Upper lobe of right lung (tissue), 1 donor: Measurements from ENCODE around the gene INTS1. TPM values are rescaled to one million over a fixed set of nuclear protein-coding genes. Genes with fewer than 3 reads are reported as not detected.
A peak's percentile ranks its signal among the peaks of the same experiment; 100 is the strongest.

ENCODE experiments used
- ATAC-seq: fragments of 200-7000 bp; cut with Tn5 transposase; one replicate; pipeline ENCODE4 v1.9.1; 2020; ENCODE audit warnings: mild to moderate bottlenecking, moderate library complexity
- DNase-seq: peaks from one replicate; pipeline ENCODE4 v3.0.0-alpha.2; 2020
- H3K27ac ChIP-seq: fragments of 200-600 bp; one replicate; pipeline ENCODE4 v1.8.0; 2022
- H3K27me3 ChIP-seq: fragments of 200-600 bp; one replicate; pipeline ENCODE4 v1.8.0; 2022; ENCODE audit warnings: mild to moderate bottlenecking
- H3K36me3 ChIP-seq: fragments of 200-600 bp; one replicate; pipeline ENCODE4 v1.8.0; 2022
- H3K4me1 ChIP-seq: fragments of 200-600 bp; one replicate; pipeline ENCODE4 v1.8.0; 2022
- H3K4me3 ChIP-seq: fragments of 200-600 bp; one replicate; pipeline ENCODE4 v1.8.0; 2022; ENCODE audit warnings: mild to moderate bottlenecking
- H3K9me3 ChIP-seq: fragments of 200-600 bp; one replicate; pipeline ENCODE4 v1.8.0; 2022
- intact Hi-C: fragments of 100-400 bp; cut with DNase I; formaldehyde crosslinking; loops from one replicate; pipeline ENCODE4 v1.11.0; 2022
- total RNA-seq: library from RNA; stranded (reverse); fragmentation: NEBNext Ultra II Directional; extraction: Animal tissue kit (Norgen Biotek cat#: 25700); gene quantifications from one replicate; pipeline ENCODE4 v1.2.1, GENCODE V29; 2021
- TF ChIP-seq, protein P1 (sequence below): fragments of 200-600 bp; IDR thresholded peaks from one replicate; pipeline ENCODE4 v1.8.0; 2022; ENCODE audit warnings: antibody characterized with exemption
- donor health status: DM: no; HTN: yes; CAD: no; lungs with severe emphysema.

The INTS1 gene
- total RNA-seq, 1 donor from 2014 or later = 49.2 TPM

DNA sequence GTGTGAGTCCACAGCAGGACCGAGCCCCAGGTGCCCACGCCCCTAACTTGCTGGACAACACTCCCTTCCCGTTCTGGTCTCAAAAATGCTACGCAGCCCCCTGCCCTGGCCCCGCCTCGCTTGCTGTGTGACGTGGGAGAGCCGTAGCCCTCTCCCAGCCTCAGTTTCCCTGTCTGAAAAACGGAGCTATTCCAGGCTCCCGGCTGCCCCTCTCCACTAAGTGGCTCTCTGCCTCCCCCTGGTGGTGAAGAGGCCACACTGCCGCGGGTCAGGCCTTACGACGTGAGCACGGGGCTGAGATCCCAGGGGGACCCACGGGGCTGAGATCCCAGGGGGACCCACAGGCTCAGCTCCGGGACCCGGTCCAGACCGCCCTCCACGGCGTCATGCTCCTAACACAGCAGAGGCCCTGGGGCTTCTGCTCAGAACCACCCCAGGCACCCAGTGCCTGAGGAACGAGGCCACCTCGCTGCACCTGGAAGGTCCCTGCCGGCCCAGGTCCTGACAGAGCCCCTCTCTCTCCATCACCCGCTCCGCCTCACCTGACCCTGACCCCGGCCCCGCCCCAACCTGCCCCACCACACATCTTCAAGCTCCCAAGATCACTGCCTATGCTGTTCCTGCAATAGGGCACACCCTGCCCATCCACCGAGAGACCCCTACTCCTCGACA is 71.6 kb downstream of the INTS1 start:
- peaks cover 10% of the 10 kb centered on the region for H3K36me3 ChIP-seq
- no peak overlapping the region for H3K4me3 ChIP-seq
- H3K27me3 ChIP-seq = peaks cover 8% of the 10 kb centered on the region
- intact Hi-C loops = no loop called here
- TF ChIP-seq, protein P1, sequence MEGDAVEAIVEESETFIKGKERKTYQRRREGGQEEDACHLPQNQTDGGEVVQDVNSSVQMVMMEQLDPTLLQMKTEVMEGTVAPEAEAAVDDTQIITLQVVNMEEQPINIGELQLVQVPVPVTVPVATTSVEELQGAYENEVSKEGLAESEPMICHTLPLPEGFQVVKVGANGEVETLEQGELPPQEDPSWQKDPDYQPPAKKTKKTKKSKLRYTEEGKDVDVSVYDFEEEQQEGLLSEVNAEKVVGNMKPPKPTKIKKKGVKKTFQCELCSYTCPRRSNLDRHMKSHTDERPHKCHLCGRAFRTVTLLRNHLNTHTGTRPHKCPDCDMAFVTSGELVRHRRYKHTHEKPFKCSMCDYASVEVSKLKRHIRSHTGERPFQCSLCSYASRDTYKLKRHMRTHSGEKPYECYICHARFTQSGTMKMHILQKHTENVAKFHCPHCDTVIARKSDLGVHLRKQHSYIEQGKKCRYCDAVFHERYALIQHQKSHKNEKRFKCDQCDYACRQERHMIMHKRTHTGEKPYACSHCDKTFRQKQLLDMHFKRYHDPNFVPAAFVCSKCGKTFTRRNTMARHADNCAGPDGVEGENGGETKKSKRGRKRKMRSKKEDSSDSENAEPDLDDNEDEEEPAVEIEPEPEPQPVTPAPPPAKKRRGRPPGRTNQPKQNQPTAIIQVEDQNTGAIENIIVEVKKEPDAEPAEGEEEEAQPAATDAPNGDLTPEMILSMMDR = peak; percentile 100
- DNase-seq (peak; percentile 86), ATAC-seq (peak; percentile 80)
- no peak overlapping the region for H3K27ac ChIP-seq
- H3K4me1 ChIP-seq = peaks cover 4% of the 10 kb centered on the region
- H3K9me3 ChIP-seq = no peaks in the 10 kb centered on the region

DNA sequence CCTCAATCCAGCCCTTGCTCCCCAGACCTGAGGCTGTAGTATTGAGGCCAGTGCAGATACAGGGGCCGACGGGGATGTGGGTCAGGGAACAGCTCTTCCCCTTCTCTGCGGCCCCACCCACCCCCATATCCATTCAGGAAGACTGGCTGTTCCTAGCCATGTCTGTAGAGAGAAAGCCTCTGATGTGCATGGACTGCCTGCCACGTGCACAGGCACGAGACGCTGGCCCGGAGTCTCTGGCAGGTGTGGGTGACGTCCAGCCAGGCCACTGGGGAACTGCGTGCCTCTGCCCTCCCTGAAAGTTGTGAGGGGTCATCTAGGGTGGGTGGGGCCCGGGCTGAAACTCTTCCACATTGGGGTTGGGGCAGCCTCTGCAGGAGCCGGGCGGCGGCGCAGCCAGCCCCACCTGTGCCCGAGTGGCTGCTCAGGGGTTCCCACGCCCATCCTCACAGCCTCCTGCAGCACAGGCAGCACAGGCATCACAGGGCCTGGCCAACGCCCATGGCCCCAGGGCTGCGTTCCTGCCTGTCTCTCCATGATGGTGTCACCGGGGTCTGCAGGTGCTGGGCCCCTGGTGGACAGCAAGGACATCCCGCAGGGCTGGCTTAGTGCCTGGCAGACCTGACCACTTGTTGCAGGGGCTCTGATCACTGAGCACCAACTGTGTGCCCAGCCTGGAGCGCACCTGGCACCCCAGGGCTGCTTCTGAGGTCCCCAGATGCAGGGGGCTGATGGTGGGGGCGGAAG is 72.4 kb downstream of the INTS1 start:
- no peak overlapping the region for H3K4me3 ChIP-seq
- H3K9me3 ChIP-seq = no peaks in the 10 kb centered on the region
- peaks cover 3% of the 10 kb centered on the region for H3K36me3 ChIP-seq
- peaks cover 4% of the 10 kb centered on the region for H3K4me1 ChIP-seq
- TF ChIP-seq, protein P1 = no peak
- intact Hi-C loops = no loop called here
- no peak for DNase-seq
- peaks cover 8% of the 10 kb centered on the region for H3K27me3 ChIP-seq
- peak; percentile 2 for ATAC-seq
- no peak overlapping the region for H3K27ac ChIP-seq

DNA sequence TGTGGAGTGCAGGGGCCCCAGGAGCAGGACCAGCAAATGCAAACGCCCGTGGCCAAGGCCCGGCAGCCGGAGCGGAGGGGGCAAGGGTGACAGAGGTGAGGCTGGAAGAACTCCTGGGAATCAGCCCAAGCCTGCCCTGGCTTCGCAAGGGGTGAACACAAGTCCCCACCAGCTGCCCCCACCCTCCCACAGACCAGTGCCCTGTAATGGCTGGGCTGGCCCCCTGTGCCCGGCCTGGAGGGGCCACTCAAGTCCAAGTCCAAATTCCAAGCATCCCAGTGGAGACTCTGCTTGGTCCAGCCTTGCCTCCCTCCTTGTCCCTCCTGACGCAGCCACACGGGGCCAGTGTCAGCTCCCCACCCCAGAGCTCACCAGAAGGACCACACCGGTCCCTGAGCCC is 73.0 kb downstream of the INTS1 start:
- Histone ChIP-seq H3K27ac (no peak overlapping the region), H3K4me1 (peaks cover 4% of the 10 kb centered on the region), H3K27me3 (peaks cover 8% of the 10 kb centered on the region), H3K36me3 (no peaks in the 10 kb centered on the region), H3K4me3 (no peak overlapping the region), H3K9me3 (no peaks in the 10 kb centered on the region)
- DNase-seq (no peak), ATAC-seq (no peak)
- TF ChIP-seq, protein P1 = no peak
- intact Hi-C loops = no loop called here

DNA sequence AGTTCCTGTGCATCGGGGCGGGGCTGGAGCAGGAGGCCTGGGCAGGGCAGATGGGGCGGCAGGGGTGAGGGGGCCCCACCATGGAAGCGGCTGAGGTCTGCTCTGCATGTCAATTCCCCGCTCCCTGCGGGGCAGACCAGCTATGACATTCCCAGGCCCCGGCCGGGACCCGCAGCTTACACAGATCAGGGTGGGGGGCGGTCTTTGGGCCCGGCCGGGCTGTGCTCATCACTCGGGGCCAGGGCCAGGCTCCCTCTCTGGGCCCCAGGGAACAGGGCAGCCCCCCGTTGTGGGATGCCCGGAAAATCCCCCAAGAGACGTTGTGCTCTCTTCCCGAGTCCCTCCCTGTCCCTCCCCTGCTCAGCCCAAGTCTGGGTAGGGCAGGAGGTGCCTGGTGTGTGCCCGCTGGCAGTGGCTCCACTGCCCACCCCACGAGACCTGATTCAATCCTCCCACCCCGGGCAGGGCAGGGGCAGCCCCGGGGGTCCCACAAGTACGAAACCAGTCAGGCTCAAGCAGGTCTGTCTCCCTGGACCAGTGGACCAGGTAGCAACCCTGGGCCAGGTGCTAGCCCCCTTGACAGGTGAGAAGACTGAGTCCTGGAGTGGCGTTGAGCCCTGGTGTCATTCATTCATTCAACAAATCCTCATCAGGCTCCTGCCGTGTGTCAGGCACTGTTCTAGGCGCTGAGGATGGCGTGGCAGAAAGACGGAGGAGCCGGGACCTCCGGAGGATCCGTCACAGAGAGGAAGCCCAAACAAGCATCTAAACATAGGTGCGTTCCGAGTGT is 73.9 kb downstream of the INTS1 start:
- DNase-seq = no peak

DNA sequence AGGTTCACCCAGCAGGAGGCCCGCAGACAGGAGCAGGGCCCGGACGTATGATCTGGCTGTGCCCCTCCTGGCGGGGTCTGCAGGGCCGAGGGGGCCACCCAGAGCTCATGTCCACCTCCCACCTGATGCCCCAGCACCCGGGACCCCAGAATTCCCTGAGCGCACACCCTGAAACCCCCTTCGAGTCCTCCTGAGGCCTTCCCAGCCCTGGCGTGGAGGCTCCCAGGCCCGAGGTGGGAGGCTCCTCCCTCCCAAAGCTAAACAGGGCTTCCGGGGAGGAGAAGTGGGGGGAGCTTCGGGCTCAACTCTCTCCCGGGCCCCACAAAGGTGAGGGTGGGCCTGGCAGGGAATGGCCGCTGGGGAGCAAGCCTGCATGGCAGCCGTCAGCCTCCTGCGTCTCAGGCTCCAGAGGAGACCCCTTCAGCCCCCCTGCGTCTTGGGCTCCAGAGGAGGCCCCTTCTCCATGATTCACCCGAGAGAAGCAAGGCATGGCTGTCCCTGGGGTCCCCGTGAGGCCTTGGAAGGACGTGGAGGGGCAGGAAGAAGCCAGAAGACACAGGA is 75.2 kb downstream of the INTS1 start:
- TF ChIP-seq, protein P1 = no peak
- no peak overlapping the region for H3K4me3 ChIP-seq
- no peaks in the 10 kb centered on the region for H3K9me3 ChIP-seq
- intact Hi-C loops = no loop called here
- ATAC-seq (no peak), DNase-seq (no peak)
- H3K27me3 ChIP-seq = peaks cover 9% of the 10 kb centered on the region
- no peak overlapping the region for H3K27ac ChIP-seq
- H3K4me1 ChIP-seq = peaks cover 4% of the 10 kb centered on the region
- H3K36me3 ChIP-seq = no peaks in the 10 kb centered on the region

More for the DNA sequence above, 73.9 kb downstream of the INTS1 start:
- no peak overlapping the region for H3K4me3 ChIP-seq
- no peak overlapping the region for H3K27ac ChIP-seq
- no peak for ATAC-seq
- intact Hi-C loops = no loop called here
- H3K36me3 ChIP-seq = no peaks in the 10 kb centered on the region
- peaks cover 8% of the 10 kb centered on the region for H3K27me3 ChIP-seq
- no peaks in the 10 kb centered on the region for H3K9me3 ChIP-seq
- TF ChIP-seq, protein P1 = no peak
- H3K4me1 ChIP-seq = peaks cover 4% of the 10 kb centered on the region
